8988T (cell line): ENCODE data around the gene DOCK8.

ENCODE experiments used
- DNase-seq: peaks from one replicate; pipeline ENCODE4 v3.0.0; 2011

DOCK8 gene

GRCh38 chr9:469672-470551, 255.2 kb downstream of the DOCK8 start:
- DNase-seq, result peak; percentile 74

- no peak for DNase-seq
These were observed 256.0 kb downstream of the DOCK8 start for GRCh38 chr9:470552-471194.

DNA sequence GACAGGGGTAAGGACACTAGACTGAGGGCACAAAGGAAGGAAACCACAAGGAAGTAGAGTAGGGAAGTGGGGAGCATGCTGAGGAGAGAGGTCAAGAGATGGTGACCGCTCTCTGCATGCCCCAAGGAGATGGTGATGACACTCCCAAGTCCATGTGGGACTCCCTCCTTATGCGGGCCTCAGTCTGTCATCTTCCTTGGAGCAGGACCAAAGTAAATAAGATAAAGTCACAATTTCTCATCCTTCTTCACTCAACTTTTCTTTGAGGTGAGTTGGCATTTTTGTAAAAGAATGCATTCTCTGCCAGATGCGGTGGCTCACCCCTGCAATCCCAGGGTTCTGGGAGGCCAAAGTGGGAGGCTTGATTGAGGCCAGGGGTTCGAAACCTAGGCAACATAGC, 256.7 kb downstream of the DOCK8 start:
- DNase-seq, result no peak

DNA sequence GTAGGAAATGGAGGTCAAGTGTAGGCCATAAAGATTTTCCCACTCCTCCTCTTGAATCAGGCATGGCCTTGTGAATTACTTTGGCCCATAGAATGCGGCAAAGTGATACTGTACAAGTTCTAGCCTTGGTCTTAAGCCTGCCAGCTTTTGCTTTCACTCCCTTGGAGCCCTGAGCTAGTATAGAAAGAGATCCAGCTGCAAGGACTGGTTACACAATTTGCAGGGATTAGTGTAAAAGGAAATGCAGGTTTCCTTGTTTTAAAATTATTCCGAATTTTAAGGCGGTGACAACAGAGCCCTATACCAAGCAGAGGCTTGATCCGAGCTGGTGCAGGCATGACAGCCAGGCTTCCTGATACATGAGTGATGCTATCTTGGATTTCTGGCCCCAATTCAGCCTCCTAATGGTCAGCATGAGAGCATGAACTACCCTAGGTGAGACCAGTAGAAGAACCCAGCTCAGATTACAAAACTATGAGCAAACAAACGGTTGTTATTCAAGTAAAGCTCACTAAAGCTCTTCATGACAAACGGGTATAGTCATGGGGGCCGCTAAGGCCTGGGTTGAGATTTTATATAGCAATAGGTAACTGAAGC, 257.9 kb downstream of the DOCK8 start:
- no peak for DNase-seq

- DNase-seq, result no peak
These were observed 262.5 kb downstream of the DOCK8 start for GRCh38 chr9:477193-477592.

DNA sequence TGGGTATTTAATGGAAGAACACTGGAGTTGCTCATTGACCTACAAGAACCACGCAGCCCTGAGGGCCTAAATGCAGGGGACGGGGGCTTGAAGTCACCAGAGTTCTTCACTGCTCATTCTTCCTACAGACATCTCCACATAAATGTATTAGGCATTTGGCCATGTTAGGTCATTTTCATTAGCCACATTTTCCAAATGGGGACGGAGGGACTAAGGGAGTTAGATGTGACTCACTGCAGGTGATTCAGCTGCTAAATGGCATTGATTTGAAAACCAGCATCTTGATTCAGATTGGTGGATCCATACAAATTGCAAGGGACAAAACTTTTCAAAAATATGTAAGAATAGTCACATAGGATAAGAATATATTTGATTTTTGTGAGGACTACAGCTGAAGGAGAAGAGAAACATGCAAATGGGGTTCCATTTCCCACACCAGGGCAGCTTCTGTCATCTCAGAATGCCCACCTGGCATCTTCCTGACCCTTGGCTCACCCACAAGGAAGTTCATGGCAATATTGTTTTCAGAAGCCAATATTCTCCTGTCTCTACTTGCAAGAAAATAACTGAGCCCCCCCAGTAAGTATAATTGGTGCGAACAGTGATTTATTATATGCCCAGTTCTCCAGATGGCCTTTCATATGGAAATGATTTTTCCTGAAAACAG, 264.8 kb downstream of the DOCK8 start:
- no peak for DNase-seq

DNA sequence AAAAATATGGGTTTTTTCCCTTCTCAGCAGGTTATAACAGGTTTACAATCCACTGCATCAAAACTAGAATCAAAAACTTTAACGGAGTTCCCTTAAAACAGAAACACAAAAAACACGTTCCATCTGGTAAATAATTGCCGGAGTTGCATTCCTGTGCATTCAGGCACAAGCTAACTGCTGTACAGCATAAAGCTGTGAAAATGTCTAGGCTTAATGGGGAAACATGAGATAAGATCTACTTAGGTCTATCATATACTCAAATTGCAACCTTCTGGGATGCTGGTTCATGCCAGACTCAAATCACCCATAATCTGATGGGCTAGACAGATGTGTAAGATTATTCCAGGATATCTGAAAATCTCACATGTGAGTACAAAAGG, 265.3 kb downstream of the DOCK8 start:
- no peak for DNase-seq

GRCh38 chr9:482739-483138, 268.1 kb downstream of the DOCK8 start:
- no peak for DNase-seq

GRCh38 chr9:486156-486555, 271.5 kb downstream of the DOCK8 start:
- no peak for DNase-seq

DNA sequence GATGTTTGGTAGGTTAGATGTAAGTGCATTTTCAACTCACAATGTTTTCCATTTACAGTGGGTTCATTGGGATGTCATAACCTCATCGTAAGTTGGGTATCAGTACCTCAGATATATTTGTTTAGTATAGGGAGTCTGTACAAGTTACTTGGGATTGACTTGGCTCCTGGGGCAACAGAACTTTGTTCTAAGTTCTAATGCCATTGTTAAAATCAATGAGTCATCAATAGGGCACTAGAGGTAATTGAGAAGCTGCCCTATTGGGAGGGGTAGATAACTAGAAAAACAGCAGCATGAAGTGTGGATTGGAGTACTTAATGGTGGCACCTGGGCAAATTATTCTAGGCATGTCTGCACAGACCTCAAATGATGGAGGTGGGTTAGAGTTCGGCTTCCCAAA, 272.8 kb downstream of the DOCK8 start:
- DNase-seq, result no peak

GRCh38 chr9:488448-488847, 273.8 kb downstream of the DOCK8 start:
- DNase-seq, result no peak

- DNase-seq, result no peak
These were observed 274.8 kb downstream of the DOCK8 start for GRCh38 chr9:489198-490197.

- DNase-seq, result no peak
These were observed 280.1 kb downstream of the DOCK8 start for GRCh38 chr9:494764-495163.

- no peak for DNase-seq
These were observed 281.1 kb downstream of the DOCK8 start for GRCh38 chr9:495739-496138.

DNA sequence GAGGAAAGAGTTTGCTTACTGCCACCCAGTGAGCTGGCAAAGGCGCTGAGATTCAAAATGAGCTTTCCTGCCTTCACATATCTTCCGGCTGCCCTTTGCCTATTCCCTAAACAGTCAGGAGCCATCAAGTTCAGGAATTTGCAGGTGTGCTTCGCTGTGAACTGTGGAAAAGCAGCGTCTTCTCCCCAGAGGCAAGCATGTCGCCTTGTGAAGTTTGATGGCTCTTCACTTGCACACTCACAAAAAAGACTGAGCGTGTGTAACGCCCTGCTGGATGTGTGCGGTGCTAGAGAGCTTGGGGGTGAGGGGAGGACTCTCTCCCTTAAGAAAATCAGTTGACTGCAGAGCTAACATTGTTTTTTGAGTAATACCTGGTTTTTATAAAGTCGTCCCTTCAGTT, 288.7 kb downstream of the DOCK8 start:
- no peak for DNase-seq

DNA sequence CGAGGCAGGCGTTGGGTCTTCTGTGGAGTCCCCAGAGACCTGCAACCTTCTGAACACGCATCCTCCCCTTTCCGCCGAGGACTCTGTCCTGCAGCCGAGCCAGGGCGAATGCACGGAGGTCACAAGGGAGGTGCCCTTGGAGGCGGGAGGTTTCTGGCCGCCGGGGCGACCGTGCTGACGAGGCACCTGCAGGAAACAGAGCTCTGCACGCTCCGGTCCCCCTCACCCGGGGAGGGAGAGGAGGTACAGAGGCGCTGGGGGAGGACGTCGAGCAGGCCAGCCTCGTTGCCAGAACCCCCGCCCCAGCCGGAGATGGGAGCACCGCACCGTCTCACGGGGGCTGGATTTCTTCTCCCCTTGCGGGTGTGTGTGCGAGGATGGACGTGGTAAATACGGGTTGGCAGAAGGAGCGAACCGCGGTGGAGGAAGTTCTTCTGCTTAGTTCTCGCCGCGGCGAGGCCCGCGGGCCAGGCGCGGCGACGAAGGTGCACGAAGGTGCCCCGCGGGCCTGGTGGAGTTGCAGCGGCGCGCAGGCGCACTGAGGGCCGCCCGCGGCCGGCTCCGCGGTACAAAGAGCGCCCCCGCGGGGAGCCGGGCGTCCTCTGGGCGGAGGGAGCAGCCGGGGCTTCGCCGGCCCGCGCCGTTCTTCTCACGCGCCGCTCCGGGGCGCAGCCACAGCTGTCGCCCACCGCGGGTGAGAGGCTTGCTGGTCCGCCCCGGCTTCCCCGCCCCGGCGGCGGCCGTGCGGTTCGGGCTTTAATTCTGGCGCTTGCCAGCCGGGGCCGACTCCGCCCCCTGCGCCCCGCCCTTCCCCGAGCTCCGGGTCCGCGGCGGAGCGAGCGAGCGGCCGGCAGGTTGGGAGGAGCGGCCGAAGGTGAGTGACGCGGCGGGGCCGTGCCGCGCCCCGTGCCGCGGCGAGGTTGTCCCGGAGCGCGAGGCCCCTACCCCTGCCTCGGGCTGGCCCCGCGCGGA, 289.5 kb downstream of the DOCK8 start, which contains the start of gene KANK1:
Gene KANK1 (plus strand): TSS at position 815 of the 972 bp plus-strand sequence.
- peak; percentile 76 for DNase-seq

- DNase-seq, result peak; percentile 27
These were observed 290.5 kb downstream of the DOCK8 start for GRCh38 chr9:504921-505740.

GRCh38 chr9:505741-506059, 291.0 kb downstream of the DOCK8 start:
- no peak for DNase-seq

- DNase-seq, result no peak
These were observed 291.6 kb downstream of the DOCK8 start for GRCh38 chr9:506281-506680.

GRCh38 chr9:511861-512260, 297.2 kb downstream of the DOCK8 start:
- DNase-seq, result no peak
